ENCODE results near the gene CTNND1.

DNA sequence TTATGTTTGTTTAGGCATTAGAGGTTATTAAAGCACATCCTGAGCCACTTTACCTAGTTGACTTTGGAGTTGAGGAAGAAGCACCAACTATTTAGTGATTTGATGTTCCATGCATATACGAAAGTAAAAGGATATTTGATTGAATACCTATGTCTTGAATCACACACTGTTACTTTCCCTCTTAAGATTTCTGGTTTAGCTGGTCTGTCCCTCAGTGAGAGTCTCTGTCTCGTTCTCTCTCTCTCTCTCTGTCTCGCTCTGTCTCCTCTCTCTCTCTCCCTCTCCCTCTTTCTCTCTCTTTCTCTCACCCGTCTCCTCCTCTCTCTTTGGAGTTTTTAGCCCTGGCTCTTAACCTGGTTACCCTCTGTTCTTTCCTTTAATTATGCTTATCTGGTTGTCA lies 11.0 kb downstream of the CTNND1 start:
- TF ChIP-seq POLR2A (IDR thresholded peaks at IDR 0.05; ENCODE audit: low read length) (no peak), GATA1 (IDR thresholded peaks at IDR 0.05; ENCODE audit: low read depth, low read length) (no peak)

All from erythroblast (primary cell).